Measurements from ENCODE around the gene PSAT1.

Gene PSAT1

GRCh38 chr9:78351816-78352215 is 54.9 kb downstream of the PSAT1 start:
- H3K4me3 ChIP-seq (ENCODE audit: control insufficient read depth in 1 of 7, extremely low read depth in 1 of 7, insufficient read depth in 4 of 7, low read depth in 2 of 7, low read length in 6 of 7) = no peak overlapping the region
- H3K9me3 ChIP-seq (ENCODE audit: control extremely low read depth in 1 of 5, control insufficient read depth in 4 of 5, insufficient read depth in 2 of 5, low read depth in 1 of 5, low read length in 4 of 5) = no peaks in the 10 kb centered on the region
- H3K4me1 ChIP-seq (ENCODE audit: control extremely low read depth in 1 of 4, control insufficient read depth in 4 of 4, insufficient read depth in 4 of 4, low read length in 3 of 4) = no peaks in the 10 kb centered on the region
- peaks cover 0 to 2% (median 0%) of the 10 kb centered on the region in 5 experiments for H3K27me3 ChIP-seq (replicated peaks in 2 of 5; ENCODE audit: control insufficient read depth in 4 of 5, insufficient read depth in 5 of 5, low read length in 4 of 5)
- no CpG with 5 or more reads among the region's 2 CpGs for WGBS (ENCODE audit: insufficient coverage)
- ChIA-PET CTCF (no interaction called here), POLR2A (no interaction called here)
- DNase-seq = peak in 2 of 3 donors; percentile 27 to 33
- no peak overlapping the region for H3K27ac ChIP-seq (ENCODE audit: insufficient read depth in 1 of 2, low read depth in 1 of 2, low read length in 2 of 2, poor library complexity in 1 of 2, severe bottlenecking in 2 of 2)
- no peaks in the 10 kb centered on the region for H3K36me3 ChIP-seq (ENCODE audit: control insufficient read depth in 4 of 4, insufficient read depth in 4 of 4, low read length in 3 of 4)

- Histone ChIP-seq H3K4me3 (ENCODE audit: control insufficient read depth in 1 of 7, extremely low read depth in 1 of 7, insufficient read depth in 4 of 7, low read depth in 2 of 7, low read length in 6 of 7) (no peak overlapping the region), H3K27ac (ENCODE audit: insufficient read depth in 1 of 2, low read depth in 1 of 2, low read length in 2 of 2, poor library complexity in 1 of 2, severe bottlenecking in 2 of 2) (no peak overlapping the region), H3K4me1 (ENCODE audit: control extremely low read depth in 1 of 4, control insufficient read depth in 4 of 4, insufficient read depth in 4 of 4, low read length in 3 of 4) (no peaks in the 10 kb centered on the region), H3K36me3 (ENCODE audit: control insufficient read depth in 4 of 4, insufficient read depth in 4 of 4, low read length in 3 of 4) (no peaks in the 10 kb centered on the region), H3K9me3 (ENCODE audit: control extremely low read depth in 1 of 5, control insufficient read depth in 4 of 5, insufficient read depth in 2 of 5, low read depth in 1 of 5, low read length in 4 of 5) (no peaks in the 10 kb centered on the region), H3K27me3 (replicated peaks in 2 of 5; ENCODE audit: control insufficient read depth in 4 of 5, insufficient read depth in 5 of 5, low read length in 4 of 5) (peaks cover 0 to 2% (median 0%) of the 10 kb centered on the region in 5 experiments)
- ChIA-PET POLR2A (no interaction called here), CTCF (interaction anchor here (0.5 kb wide), 1 partner anchor 75 kb away, joined by 3 read pairs; no protein-coding TSS in a partner anchor)
- DNase-seq = no peak
Measured at GRCh38 chr9:78354324-78354973, 57.5 kb downstream of the PSAT1 start.

GRCh38 chr9:78354989-78355388 is 58.1 kb downstream of the PSAT1 start:
- no peak overlapping the region for H3K27ac ChIP-seq (ENCODE audit: insufficient read depth in 1 of 2, low read depth in 1 of 2, low read length in 2 of 2, poor library complexity in 1 of 2, severe bottlenecking in 2 of 2)
- WGBS (ENCODE audit: insufficient coverage) = 100% methylated on average over 1 of the region's 3 CpGs
- no peaks in the 10 kb centered on the region for H3K9me3 ChIP-seq (ENCODE audit: control extremely low read depth in 1 of 5, control insufficient read depth in 4 of 5, insufficient read depth in 2 of 5, low read depth in 1 of 5, low read length in 4 of 5)
- CTCF ChIA-PET = interaction anchor here (0.5 kb wide), 1 partner anchor 76 kb away, joined by 3 read pairs; no protein-coding TSS in a partner anchor
- no peaks in the 10 kb centered on the region for H3K36me3 ChIP-seq (ENCODE audit: control insufficient read depth in 4 of 4, insufficient read depth in 4 of 4, low read length in 3 of 4)
- H3K4me3 ChIP-seq (ENCODE audit: control insufficient read depth in 1 of 7, extremely low read depth in 1 of 7, insufficient read depth in 4 of 7, low read depth in 2 of 7, low read length in 6 of 7) = no peak overlapping the region
- POLR2A ChIA-PET = no interaction called here
- DNase-seq = no peak
- H3K27me3 ChIP-seq (replicated peaks in 2 of 5; ENCODE audit: control insufficient read depth in 4 of 5, insufficient read depth in 5 of 5, low read length in 4 of 5) = peaks cover 0 to 2% (median 0%) of the 10 kb centered on the region in 5 experiments
- H3K4me1 ChIP-seq (ENCODE audit: control extremely low read depth in 1 of 4, control insufficient read depth in 4 of 4, insufficient read depth in 4 of 4, low read length in 3 of 4) = no peaks in the 10 kb centered on the region

- Histone ChIP-seq H3K9me3 (ENCODE audit: control extremely low read depth in 1 of 5, control insufficient read depth in 4 of 5, insufficient read depth in 2 of 5, low read depth in 1 of 5, low read length in 4 of 5) (no peaks in the 10 kb centered on the region), H3K27me3 (replicated peaks in 2 of 5; ENCODE audit: control insufficient read depth in 4 of 5, insufficient read depth in 5 of 5, low read length in 4 of 5) (peaks cover 0 to 2% (median 0%) of the 10 kb centered on the region in 5 experiments), H3K4me1 (ENCODE audit: control extremely low read depth in 1 of 4, control insufficient read depth in 4 of 4, insufficient read depth in 4 of 4, low read length in 3 of 4) (no peaks in the 10 kb centered on the region), H3K27ac (ENCODE audit: insufficient read depth in 1 of 2, low read depth in 1 of 2, low read length in 2 of 2, poor library complexity in 1 of 2, severe bottlenecking in 2 of 2) (no peak overlapping the region), H3K4me3 (ENCODE audit: control insufficient read depth in 1 of 7, extremely low read depth in 1 of 7, insufficient read depth in 4 of 7, low read depth in 2 of 7, low read length in 6 of 7) (no peak overlapping the region), H3K36me3 (ENCODE audit: control insufficient read depth in 4 of 4, insufficient read depth in 4 of 4, low read length in 3 of 4) (no peaks in the 10 kb centered on the region)
- no peak for DNase-seq
- CTCF ChIA-PET = interaction anchor here (0.6 kb wide), 1 partner anchor 1646 kb away, joined by 3 read pairs; no protein-coding TSS in a partner anchor
- POLR2A ChIA-PET = no interaction called here
- 66% methylated on average over 3 of the region's 4 CpGs for WGBS (ENCODE audit: insufficient coverage)
Measured at GRCh38 chr9:78356634-78357033, 59.7 kb downstream of the PSAT1 start.

GRCh38 chr9:78357165-78357873 is 60.4 kb downstream of the PSAT1 start:
- H3K27ac ChIP-seq (ENCODE audit: insufficient read depth in 1 of 2, low read depth in 1 of 2, low read length in 2 of 2, poor library complexity in 1 of 2, severe bottlenecking in 2 of 2) = no peak overlapping the region
- CTCF ChIA-PET = interaction anchor here (1.5 kb wide), 1 partner anchor 13 kb away, joined by 5 read pairs; no protein-coding TSS in a partner anchor
- H3K36me3 ChIP-seq (ENCODE audit: control insufficient read depth in 4 of 4, insufficient read depth in 4 of 4, low read length in 3 of 4) = no peaks in the 10 kb centered on the region
- H3K4me1 ChIP-seq (ENCODE audit: control extremely low read depth in 1 of 4, control insufficient read depth in 4 of 4, insufficient read depth in 4 of 4, low read length in 3 of 4) = no peaks in the 10 kb centered on the region
- H3K27me3 ChIP-seq (replicated peaks in 2 of 5; ENCODE audit: control insufficient read depth in 4 of 5, insufficient read depth in 5 of 5, low read length in 4 of 5) = peaks cover 0 to 2% (median 0%) of the 10 kb centered on the region in 5 experiments
- POLR2A ChIA-PET = no interaction called here
- no peaks in the 10 kb centered on the region for H3K9me3 ChIP-seq (ENCODE audit: control extremely low read depth in 1 of 5, control insufficient read depth in 4 of 5, insufficient read depth in 2 of 5, low read depth in 1 of 5, low read length in 4 of 5)
- H3K4me3 ChIP-seq (ENCODE audit: control insufficient read depth in 1 of 7, extremely low read depth in 1 of 7, insufficient read depth in 4 of 7, low read depth in 2 of 7, low read length in 6 of 7) = no peak overlapping the region
- no peak for DNase-seq
- 93% methylated on average over 20 of the region's 23 CpGs for WGBS (ENCODE audit: insufficient coverage)

- ChIA-PET CTCF (interaction anchor here (0.9 to 1.5 kb wide), 4 partner anchors 9 to 12 kb away, joined by 3 to 5 read pairs (median 3); no protein-coding TSS in a partner anchor), POLR2A (no interaction called here)
- WGBS (ENCODE audit: insufficient coverage) = 98% methylated on average over 17 of the region's 17 CpGs
Measured at GRCh38 chr9:78358329-78359051, 61.6 kb downstream of the PSAT1 start.

More at GRCh38 chr9:78358329-78359051, 61.6 kb downstream of the PSAT1 start:
- Histone ChIP-seq H3K9me3 (ENCODE audit: control extremely low read depth in 1 of 5, control insufficient read depth in 4 of 5, insufficient read depth in 2 of 5, low read depth in 1 of 5, low read length in 4 of 5) (no peaks in the 10 kb centered on the region), H3K4me3 (ENCODE audit: control insufficient read depth in 1 of 7, extremely low read depth in 1 of 7, insufficient read depth in 4 of 7, low read depth in 2 of 7, low read length in 6 of 7) (no peak overlapping the region), H3K27me3 (replicated peaks in 2 of 5; ENCODE audit: control insufficient read depth in 4 of 5, insufficient read depth in 5 of 5, low read length in 4 of 5) (peaks cover 0 to 2% (median 0%) of the 10 kb centered on the region in 5 experiments), H3K27ac (ENCODE audit: insufficient read depth in 1 of 2, low read depth in 1 of 2, low read length in 2 of 2, poor library complexity in 1 of 2, severe bottlenecking in 2 of 2) (no peak overlapping the region), H3K4me1 (ENCODE audit: control extremely low read depth in 1 of 4, control insufficient read depth in 4 of 4, insufficient read depth in 4 of 4, low read length in 3 of 4) (no peaks in the 10 kb centered on the region), H3K36me3 (ENCODE audit: control insufficient read depth in 4 of 4, insufficient read depth in 4 of 4, low read length in 3 of 4) (no peaks in the 10 kb centered on the region)
- no peak for DNase-seq
